GM18951 (cell line): ENCODE data around the gene RSPO4.

Experiments used
- POLR2A ChIP-seq: IDR thresholded peaks from 4 replicates; pipeline ENCODE4 v1.6.1; 2011; ENCODE audit warnings: mild to moderate bottlenecking; ENCODE audit not compliant: insufficient read length, insufficient read depth; ENCODE audit errors: extremely low read depth
- in situ Hi-C: fragments of 300-500 bp; cut with MboI; formaldehyde crosslinking; loops from one replicate; pipeline ENCODE4 v1.12.0; 2022; ENCODE audit warnings: low sequenced_read_pairs, mixed read lengths, inconsistent platforms; ENCODE audit not compliant: unreplicated experiment

The RSPO4 gene

GRCh38 chr20:914727-915498 is 87.2 kb downstream of the RSPO4 start:
- TF ChIP-seq POLR2A = no peak
- in situ Hi-C loops = no loop called here

- TF ChIP-seq POLR2A = no peak
- in situ Hi-C loops = no loop called here
Observed at GRCh38 chr20:913306-913849, 88.7 kb downstream of the RSPO4 start.

GRCh38 chr20:911882-912600 is 90.1 kb downstream of the RSPO4 start:
- TF ChIP-seq POLR2A = no peak
- in situ Hi-C loops = no loop called here

- TF ChIP-seq POLR2A = no peak
- in situ Hi-C loops = no loop called here
Observed at GRCh38 chr20:910870-911770, 91.0 kb downstream of the RSPO4 start.

DNA sequence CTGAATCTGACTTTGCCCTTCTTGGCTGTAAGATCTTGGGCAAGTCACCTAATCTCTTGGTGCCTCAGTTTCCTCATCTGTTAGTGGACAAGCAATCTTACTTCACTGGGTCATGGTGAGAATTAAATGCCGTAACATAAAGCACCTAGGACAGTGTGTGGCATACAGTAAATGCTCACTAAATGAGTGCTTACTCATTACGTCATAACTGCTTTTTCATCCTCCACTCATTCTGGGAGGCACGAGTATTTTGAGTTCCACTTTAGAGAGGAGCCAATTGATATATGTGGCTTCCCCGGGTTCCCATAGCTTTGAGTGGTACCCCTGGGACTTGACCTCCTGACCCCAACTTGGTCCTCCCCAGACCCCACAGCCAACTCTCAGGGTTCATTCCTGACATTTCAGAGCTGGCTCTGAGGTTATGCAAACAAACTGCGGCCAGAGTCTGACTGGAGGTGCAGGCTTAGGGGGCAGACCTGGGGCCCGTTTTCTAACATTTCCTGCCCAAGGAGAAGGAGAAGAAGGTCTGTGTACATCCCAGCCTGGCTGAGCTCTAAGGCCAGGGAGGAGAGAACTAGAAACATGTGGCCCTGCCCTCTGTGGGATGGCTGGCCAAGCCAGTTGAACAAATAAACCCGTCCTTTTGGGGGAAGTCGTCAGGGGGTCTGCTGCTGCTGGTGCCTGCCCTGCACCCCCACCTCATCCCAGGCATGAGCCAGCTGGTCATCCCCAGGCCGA is 91.8 kb downstream of the RSPO4 start:
- TF ChIP-seq POLR2A = no peak
- in situ Hi-C loops = no loop called here

DNA sequence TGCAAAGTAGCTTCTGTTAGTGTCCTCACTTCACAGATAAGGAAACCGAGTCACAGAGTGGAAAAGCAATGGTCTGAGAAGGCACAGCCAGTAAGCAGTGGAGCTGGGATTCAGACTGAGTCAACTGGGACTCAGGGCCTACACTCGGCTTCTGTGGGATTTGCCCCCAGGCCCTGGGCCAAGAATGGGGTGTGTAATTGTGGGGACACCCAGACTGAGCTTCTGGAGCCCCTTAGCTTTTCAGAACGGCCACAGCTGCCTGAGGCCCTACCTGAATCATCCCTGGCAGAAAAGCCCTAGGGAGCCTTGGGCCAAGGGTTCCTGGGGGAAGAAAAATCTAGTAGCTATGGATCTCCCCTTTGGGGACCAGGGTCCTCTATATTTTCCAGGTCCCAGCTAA is 92.5 kb downstream of the RSPO4 start:
- in situ Hi-C loops = no loop called here
- no peak for TF ChIP-seq POLR2A
